DMS153 treated with DMSO at 0.1 percent for 48 hours (cell line): Measurements from ENCODE around the gene PRKD3.

Experiments used
- DNase-seq: peaks from one replicate; lab custom pipeline; 2025; ENCODE audit not compliant: unreplicated experiment; lab: John Stamatoyannopoulos, UW

PRKD3 gene

DNA sequence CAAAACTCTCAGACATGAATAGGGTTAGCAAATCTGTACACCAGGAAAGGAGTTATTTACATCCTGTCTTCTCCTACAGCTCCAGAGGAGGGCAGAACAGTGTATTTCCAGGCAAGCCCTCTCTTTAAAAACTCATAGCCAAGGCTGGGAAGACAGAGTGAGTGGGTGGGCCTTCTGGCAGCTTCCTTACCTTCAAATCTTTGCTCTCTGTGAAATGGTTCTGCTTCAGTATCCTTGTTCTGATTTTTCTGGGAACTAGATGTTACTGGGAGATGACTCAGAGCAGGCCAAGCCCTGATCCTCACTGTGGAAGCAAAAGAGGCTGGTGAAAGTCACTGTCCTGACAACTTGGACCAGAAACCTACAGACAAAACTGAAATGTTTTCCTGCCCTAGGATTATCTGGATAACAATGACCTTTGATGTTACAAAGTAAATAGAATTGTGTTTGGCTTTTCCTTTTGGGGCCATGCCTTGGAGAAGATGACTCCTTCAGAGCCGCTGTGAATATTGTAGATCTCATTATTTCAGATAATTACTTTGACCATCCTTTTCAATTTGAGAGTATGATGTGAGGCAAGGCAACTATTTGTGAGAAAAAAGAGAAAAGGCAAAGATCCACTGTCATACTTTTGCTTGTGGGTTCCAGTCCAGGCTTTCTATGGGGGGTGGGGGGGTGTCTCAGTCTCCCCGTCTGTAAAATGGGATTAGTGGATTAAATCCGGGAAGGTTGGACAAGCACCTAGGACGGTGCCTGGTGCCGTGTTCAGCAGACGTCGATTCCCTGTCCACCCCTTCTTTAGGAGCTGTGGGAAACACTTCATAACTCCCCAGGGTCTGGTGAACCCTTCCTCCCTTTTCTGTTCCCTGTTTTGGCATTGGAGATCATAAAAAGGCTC is 19.2 kb upstream of the PRKD3 start:
- peak; percentile 34 for DNase-seq

DNA sequence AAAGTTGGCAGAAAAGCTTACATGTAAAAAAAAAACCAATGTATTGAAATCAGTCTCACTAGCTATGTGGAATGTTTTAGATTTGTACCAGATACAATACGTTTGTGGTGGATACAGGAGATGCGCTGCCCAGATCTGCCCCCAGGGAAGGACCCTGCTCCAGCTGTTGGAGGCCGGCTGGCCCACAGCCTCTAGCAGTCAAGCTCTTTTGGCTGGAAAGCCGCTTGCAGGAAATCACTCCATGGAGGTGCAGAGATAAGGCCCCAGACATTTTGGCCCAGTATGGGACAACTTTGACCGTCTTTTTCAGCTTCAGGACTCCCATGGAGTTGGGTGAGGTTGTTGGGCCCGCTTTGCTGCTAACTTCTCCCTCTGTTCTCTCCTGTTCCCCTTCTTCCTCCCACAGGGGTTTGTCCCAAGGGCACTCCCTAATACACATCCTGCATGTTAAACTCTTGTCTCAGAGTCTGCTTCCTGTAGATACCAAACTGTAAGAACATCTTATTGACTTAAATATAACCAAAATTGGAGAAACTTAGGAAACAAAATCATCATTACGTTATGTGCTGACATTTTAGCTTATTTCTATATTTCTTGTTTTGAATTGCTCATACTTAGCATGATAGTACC is 18.1 kb upstream of the PRKD3 start:
- no peak for DNase-seq

DNA sequence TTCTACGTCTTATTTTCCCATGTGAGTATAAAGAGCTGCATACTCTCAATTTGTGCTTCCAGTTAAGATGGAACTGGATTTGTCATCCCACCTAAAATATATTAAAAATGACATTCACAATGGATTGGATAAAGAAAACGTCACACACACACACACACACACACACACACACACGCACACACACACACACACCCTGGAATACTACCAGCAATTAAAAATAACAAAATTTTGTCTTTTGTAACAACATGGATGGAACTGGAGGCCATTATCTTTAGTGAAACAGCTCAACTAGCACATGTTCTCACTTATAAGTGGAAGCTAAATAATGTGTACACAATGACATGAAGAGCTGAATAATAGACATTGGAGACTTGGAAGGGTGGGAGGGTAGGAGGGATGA is 16.0 kb upstream of the PRKD3 start:
- peak; percentile 15 for DNase-seq

DNA sequence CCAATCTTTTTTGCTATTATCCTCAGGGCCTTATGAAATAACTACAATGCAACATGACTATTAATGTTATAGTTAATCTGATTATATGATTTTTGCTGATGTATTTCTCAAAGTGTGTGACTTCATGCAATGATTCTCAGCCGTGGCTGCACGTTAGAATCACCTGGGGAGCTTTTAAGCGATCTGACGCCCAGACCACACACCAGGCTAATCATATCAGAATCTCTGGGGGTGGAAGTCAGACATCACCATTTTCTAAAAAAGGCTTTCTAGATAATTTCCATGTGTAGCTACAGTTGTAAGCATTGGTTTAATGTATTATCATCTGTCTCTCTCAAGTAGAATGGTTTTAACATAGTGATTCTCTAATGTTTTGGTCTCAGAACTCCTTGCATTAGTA is 14.3 kb upstream of the PRKD3 start:
- DNase-seq: no peak

DNA sequence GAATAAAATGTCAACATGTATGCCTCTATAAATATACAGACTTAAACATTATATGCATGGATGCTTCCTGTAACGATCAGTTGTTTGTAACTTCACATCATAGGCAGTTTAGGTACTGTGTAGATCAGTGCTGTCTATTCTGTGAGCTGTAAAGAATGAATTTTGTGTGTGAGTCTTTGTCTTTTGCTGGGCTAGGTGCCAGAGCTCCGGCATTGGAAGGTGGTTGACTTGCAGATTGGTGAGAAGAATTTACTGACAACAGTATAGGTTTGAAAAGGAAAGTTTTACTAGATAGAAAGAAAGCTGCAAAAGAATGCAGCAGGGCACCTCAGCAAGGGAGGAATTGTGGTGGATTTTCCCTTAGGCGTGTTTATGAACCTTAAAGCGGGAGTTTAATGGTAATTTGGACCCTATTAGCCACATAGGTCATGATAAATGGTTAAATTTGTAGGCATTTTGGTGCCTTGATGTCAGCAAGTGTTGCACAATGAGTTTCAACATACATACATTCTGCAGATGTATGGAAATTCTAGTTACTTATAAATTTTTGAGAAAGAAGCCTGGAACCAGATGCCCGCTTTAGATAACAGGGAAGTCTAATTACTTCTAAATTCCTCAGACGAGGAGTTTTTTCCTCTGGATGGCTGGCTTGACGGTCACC is 13.1 kb upstream of the PRKD3 start:
- DNase-seq: no peak

DNA sequence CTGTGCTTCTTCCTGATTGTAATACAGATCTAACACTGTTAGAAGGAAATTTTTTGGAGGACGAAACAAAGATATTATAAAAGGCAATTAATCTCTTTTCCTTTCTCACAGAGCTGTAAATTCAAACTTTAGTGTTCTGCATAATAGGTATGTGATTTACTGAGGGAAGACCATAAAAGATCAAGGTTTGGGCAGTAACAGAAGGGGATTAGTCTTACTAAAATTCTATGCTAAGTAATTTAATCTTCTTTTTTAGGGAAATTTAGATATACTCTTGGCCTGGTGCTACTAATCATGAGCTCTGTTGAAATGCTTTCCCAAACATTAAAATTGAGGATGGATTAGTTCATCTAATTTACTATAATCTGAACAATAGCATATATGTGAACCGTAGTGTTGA is 11.0 kb upstream of the PRKD3 start:
- DNase-seq: no peak

DNA sequence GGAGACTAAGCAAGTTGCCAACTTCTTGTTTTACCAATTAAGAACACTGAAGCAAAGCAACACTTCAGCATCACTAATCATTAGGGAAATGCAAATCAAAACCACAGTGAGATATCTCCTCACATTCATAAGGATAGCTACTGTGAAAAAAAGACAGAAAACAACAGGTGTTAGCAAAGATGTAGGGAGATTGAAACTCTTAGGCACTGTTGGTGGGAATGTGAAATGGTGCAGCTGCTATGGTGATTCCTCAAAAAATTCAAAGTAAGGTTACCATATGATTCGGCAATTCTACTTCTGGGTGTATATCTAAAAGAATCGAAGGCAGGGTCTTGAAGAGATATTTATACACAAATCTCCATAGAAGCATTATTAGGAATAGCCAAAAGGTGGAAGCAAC is 8.6 kb upstream of the PRKD3 start:
- DNase-seq: no peak

DNA sequence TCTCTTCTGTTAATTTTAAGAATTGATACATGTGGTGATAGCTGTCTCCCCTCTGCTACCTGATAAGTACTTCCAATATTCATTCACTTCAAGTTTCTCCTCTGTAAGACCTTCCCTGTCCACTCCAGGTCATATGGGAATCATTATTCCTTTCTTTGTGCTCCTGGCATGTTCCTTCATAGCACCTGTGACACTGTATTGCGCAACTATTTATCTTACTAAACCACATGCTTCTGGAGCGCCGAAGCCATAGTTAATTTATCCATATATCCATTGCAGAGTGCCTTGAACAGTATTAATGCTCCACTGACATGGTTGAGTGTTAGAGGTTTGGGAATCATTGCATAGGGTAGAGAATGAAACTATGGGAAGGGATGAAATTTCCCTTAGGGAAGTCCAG is 7.9 kb upstream of the PRKD3 start:
- DNase-seq: no peak

DNA sequence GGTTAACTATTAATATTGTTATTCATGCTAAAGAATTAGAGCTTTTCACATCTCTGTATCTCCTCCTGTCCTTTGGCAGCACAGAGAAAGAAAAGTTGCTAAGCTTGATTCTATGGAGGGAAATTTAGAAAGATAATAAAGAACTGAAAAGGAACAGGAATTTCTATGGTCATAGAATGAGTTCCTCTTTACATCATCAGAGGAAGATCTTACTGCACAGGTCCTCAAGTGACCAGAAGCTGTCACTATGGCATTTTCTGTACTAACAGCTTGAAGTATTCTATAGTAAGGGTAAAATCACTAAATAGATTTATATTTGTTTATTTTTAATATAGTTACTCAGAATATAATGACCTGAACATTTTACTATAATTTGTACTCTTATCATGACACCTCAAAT is 6.0 kb upstream of the PRKD3 start:
- no peak for DNase-seq

DNA sequence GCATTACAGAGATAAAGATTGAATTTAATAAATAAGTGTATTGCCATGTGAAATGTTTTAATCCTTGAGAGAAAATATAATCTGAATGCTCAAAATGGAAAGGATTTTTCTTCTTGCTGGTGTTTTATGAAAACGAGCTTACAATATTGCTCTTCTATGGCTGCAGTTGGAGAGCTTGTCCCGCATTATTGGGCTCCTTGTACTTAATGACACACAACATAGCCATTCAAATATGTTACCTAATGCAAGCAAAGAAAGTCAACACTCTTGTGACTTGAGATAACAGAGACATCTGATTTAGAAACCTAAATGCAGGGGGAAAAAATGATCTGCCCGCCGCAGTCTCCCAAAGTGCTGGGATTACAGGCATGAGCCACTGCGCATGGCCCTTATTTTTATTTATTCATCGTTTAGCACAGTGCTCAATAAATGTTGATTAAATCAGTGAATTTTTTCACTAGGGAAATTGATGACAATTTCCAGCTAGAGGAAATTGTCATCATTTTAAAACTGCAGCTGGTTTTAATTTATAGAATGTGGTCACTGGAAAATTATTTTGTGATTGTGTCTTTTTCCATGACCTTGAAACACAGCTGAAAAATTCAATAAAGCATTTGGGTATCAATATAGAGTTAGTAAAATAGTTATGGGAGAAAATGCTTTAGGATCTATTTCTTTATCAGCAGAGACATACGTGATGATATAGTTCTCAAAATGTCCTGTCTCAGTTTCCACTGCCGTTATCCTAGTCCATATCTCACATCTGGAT is 2.4 kb upstream of the PRKD3 start:
- DNase-seq: no peak

DNA sequence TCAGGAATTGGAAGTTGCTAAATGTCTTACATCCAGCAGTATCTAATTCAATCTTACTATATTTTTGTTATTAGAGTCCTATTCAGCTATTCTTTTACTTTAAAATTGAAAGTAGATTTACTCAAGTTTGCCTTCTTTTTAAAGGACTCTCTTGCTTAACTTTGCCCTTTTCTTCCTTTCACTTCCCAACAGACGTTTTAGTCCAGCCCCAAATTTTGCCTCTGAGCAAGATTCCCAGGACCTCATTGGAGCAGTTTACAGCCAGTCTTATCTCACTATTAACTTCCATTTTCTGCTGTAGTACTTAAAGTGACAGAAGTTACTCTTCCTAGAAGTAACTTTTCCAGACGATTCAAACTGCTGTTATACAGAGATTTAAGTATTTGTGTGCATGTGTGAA is 1.7 kb upstream of the PRKD3 start:
- DNase-seq: no peak

DNA sequence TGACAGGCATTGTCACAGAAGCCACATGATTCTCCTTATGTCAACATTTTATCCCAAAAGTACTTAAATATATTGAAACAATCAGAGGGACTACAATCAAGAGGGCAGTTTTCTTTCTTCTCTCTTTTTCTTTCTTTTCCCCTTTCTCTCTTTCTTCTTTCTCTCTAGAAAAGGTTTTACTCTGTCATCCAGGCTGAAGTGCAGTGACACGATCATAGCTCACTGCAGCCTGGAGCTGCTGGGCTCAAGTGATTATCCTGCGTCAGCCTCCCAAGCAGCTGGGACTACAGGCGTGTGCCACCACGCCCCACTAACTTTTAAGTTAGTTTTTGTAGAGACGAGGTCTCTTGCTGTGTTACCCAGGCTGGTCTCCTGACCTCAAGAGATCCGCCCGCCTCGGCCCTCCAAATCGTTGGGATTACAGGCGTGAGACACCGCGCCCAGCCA is 1.0 kb upstream of the PRKD3 start:
- DNase-seq: no peak

DNA sequence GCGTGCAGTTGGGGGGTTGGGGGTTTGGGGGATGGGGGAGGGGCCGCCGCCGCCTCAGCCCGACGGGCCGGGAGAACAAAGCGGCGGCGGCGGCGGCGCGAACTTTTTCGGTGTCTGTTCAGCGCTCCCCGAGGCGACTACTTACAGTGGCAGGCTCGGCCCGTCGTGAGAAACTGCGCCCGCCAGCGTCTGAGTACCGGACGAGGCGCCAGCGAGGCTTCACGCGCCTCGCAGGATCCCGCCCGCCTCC is 172 bp downstream of the PRKD3 start:
- peak; percentile 18 for DNase-seq

DNA sequence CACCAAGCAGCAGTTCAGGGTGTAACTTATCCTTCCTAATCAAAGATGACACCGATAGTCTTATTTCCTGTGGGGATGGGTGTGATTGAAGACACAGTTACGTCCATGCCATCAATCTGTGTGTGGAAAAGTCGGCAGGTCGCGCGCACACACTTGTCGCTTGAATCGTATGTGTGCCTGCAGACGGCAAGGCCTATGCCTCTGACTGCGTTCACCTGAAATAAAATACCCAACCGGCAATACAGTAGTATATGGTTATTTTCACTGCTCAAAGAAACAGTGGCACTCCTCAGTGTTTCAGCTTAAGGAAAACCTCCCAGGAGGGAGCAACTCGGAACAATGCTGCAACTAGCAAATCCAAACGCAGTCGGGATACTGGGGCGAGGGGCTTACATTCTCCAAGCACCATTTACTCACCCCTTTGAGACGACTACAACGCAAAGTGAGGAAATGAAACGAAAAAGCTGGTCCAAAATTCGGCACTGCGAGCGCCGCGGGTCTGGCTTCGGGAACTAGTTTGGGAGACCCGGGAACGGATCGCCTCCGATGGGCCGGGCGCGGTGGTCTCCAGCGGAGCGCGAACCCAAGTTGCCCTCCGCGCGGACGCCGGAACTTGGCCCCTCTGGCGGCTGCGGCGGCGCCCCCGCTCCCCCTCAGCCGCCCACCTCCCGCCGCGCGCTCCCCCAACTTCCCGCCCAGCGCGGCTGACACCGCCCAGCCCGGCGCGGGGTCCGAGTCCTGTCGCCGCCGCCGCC is 675 bp downstream of the PRKD3 start:
- DNase-seq: peak; percentile 27

DNA sequence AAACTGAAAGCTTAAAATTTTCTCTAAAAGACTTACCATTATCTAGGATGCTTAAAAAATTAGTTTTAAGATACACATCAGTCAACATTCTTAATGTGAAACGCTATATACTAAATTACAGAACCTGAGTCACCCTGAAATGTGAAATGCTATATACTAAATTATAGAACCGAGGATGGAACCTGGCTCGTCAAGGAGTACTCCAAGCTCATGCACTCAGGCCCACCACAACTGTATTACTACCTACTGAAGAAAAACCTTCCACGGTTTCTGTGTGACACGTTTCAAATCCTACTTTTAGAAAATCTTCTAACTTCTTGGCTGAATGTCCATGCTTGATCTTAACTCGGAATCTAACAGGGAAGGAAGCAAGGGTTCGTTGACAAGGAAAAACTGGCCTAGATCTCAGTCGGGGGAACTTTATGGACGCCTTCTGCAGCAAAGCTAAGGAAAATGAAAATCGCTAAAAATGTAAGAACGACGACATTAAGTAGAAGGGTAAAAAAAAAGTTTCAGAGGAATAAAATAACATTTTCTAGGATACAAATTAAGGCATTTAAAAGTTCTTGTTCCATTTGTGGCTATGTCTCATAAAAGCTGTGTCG is 1.4 kb downstream of the PRKD3 start:
- DNase-seq: no peak

DNA sequence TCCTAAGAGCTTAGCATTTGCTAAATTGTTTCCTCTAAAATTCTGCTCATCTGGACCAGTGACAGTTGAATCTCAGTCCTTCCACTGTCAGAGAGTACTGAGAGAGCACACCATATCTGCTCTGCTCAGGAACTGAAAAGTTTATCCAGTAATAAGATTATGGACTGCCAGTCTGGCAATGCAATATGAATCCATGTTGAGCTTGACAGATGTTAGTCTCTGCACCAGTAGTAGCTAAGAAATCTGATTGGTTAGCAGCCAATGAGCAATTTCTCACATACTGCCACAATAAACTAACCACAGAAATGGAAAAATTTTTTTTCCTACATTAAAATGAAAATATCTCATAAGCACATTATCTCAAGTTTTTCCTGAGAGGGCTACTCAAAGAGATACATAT is 2.3 kb downstream of the PRKD3 start:
- DNase-seq: no peak

DNA sequence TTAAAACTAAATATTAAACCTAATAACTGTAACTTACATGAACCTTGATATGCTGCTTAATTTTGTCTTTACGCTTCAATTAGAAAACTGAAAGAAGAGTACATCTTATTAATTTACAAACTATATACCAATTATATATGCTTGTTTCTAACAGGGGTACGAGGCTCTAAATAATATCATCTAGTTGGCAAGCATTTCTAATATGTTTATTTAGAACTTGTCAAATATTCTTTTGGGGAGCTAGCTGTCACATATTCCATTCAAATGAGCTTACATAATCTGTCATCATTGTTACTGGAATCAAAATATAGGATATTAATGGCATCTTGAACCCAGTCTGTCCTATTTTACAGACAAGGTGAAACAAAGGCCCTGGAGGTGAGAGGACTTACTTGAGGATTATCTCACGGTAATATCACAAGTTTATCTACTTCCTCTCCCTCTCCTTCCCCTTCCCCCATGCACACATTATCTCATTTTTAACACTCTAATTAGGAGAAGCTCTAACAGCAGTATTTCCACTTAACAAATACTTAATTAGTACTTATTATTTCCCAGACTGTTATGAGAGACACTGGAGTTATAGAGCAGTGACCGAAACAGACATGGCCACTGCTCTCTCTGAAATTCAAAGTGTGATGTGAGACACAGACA is 3.5 kb downstream of the PRKD3 start:
- no peak for DNase-seq

DNA sequence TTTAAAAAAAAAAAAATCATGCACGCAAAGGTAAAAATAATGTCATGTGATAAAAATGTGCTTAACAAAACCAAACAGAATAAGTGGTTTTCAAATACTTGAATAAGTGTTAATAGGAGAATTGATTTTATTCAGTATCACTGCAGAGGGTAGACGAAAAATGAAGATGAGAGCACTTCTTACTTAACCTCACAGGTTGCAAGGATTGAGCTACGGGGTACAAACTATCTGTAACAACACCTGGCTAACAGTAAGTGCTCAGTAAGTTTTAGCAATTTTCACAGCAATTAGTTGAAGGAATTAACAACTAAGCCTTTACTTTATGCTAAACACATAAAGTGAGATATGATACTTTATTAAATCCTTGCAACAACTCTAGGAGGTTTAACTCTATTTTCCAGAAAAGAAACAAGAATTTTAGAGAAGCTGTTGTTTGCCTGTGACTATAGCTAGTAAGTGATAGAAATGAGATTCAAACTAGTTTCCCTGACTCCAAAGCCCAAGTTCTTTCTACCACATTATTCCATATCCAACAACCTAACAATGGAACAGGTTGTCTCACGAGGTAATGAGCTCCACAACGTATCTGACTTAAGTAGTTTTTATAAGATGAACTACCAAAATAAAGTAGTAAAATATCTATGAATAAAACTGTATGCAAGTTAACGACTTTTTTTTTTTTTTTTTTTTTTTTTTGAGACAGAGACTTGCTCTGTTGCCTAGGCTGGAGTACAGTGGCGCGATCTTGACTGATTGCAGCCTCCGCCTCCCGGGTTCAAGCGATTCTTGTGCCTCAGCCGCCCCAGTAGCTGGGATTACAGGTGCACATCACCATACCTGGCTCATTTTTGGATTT is 4.7 kb downstream of the PRKD3 start:
- DNase-seq: no peak

DNA sequence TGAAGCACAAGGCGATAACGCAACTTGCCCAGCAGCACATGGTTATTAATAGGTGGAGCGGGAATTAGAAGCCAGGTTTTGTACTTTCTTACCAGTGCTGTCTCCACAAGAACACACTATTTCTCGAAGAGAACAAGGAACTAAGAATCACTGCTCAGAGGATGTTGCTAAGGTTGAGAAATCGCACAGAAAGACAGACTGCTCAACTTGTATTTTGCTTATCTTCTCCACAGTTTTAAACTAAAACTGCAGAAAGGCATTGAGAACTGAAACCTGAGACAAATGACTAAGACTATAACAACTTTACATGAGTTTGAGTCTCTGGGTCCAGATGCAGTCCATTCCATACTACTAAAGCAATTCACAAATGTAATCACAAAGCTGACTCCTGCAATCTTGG is 6.2 kb downstream of the PRKD3 start:
- DNase-seq: no peak
